NCI-H2081 treated with DMSO at 0.1 percent for 48 hours (cell line): Measurements from ENCODE around the gene RNF157.
A peak's percentile ranks its signal among the peaks of the same experiment; 100 is the strongest.

Source experiments
- DNase-seq: peaks from one replicate; lab custom pipeline; 2025; lab: John Stamatoyannopoulos, UW

The RNF157 gene

GRCh38 chr17:76155988-76156661 lies 84.2 kb downstream of the RNF157 start:
- no peak for DNase-seq

GRCh38 chr17:76154936-76155845 lies 85.1 kb downstream of the RNF157 start:
- no peak for DNase-seq

GRCh38 chr17:76154292-76154691 lies 86.0 kb downstream of the RNF157 start:
- no peak for DNase-seq

GRCh38 chr17:76153640-76154039 lies 86.7 kb downstream of the RNF157 start:
- no peak for DNase-seq

- DNase-seq, result no peak
Observed at GRCh38 chr17:76153202-76153601, 87.1 kb downstream of the RNF157 start.

- DNase-seq, result no peak
Observed at GRCh38 chr17:76152591-76152990, 87.7 kb downstream of the RNF157 start.

GRCh38 chr17:76151896-76152454 lies 88.3 kb downstream of the RNF157 start:
- no peak for DNase-seq

- no peak for DNase-seq
Observed at GRCh38 chr17:76150712-76151622, 89.3 kb downstream of the RNF157 start.

- DNase-seq, result no peak
Observed at GRCh38 chr17:76149214-76149613, 91.1 kb downstream of the RNF157 start.

- DNase-seq, result no peak
Observed at GRCh38 chr17:76148015-76148326, 92.3 kb downstream of the RNF157 start.

GRCh38 chr17:76147211-76148014 lies 92.9 kb downstream of the RNF157 start:
- peak; percentile 45 for DNase-seq

GRCh38 chr17:76146053-76146851 lies 94.0 kb downstream of the RNF157 start:
- DNase-seq, result no peak

GRCh38 chr17:76145231-76146052 lies 94.9 kb downstream of the RNF157 start:
- peak; percentile 34 for DNase-seq

GRCh38 chr17:76142585-76143041 lies 97.7 kb downstream of the RNF157 start:
- DNase-seq, result no peak

- no peak for DNase-seq
Observed at GRCh38 chr17:76142039-76142584, 98.2 kb downstream of the RNF157 start.

- peak; percentile 63 for DNase-seq
Observed at GRCh38 chr17:76141212-76142038, 98.9 kb downstream of the RNF157 start, which contains the start of gene FOXJ1. Gene FOXJ1 (minus strand): TSS chr17:76141245. CDS start chr17:76140395, 850 bp downstream.

- DNase-seq, result no peak
Observed at GRCh38 chr17:76140661-76141211, 99.6 kb downstream of the RNF157 start.
